Activated CD4-positive, alpha-beta T cell treated with anti-CD3 and anti-CD28 coated beads, Interleukin-2, amount 50 U/mL, for 24 hours (primary cell): ENCODE measurements around the gene CEMIP.

Experiments used
- DNase-seq, 2 donors: peaks; one replicate each; pipeline ENCODE4 v3.0.0-alpha.2; 2020; ENCODE audit warnings: low read depth in 1 of 2, low spot score in 1 of 2

Gene CEMIP

GRCh38 chr15:80971143-80971542 lies 192.0 kb downstream of the CEMIP start:
- DNase-seq, result no peak

DNA sequence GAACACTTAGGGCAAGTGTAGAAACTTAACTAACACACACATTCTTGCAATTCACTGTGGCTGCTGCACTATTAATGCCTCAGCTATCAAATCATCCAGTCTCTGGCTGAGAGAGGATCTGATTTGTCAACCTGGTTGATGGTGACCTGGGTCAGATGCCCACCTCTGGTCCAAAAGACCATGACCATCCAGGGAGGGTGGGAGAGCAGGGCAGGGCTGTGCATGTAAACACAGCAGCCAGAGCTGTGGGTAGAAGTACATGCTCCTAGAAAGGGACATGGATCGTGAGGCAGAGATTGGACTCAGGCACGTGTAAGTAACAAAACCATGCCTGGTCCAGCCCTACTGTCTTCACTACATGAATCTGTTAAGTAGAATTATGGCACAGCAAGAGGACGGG lies 193.1 kb downstream of the CEMIP start:
- DNase-seq, result no peak

DNA sequence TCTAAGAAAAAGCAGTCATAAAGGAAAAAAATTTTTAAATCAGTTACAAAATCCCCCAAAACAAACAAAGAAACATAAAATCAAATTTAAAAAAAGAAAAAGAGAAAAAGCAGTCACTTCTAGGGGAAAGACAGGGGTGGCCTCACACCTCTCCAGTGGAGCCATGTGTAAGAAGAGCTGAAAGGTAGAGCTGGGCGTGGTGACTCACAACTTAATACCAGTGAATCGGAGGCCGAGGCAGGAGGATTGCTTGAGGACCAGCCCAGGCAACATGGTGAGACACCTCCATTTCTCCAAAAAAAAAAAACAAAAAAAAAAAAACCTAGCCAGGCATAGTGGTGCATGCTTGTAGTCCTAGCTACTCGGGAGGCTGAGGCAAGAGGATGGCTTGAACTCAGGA lies 195.7 kb downstream of the CEMIP start:
- no peak for DNase-seq

- DNase-seq, result no peak
Observed at GRCh38 chr15:80976851-80977250, 197.7 kb downstream of the CEMIP start.

GRCh38 chr15:80977627-80978036 lies 198.5 kb downstream of the CEMIP start:
- no peak for DNase-seq

- DNase-seq, result no peak
Observed at GRCh38 chr15:80978685-80979329, 199.6 kb downstream of the CEMIP start.

GRCh38 chr15:80979538-80980200 lies 200.5 kb downstream of the CEMIP start:
- DNase-seq, result no peak

DNA sequence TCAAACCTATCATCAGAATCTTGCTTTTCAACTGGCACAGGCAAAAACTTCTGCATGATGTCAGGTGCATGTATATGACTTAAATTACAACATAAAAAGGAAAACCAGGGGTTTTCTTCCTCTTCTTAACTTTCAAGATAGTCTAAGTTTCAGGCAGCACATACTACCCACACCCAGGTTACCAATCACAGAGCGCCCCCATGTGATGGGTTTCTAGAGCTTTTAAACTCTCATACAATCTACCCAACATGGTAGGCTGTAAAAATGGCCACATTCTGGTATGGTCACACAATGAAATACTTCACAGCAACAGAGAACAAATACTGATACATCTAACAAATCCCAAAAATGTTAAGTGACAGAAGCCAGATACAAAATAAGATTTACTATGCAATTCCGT lies 203.0 kb downstream of the CEMIP start:
- no peak for DNase-seq

DNA sequence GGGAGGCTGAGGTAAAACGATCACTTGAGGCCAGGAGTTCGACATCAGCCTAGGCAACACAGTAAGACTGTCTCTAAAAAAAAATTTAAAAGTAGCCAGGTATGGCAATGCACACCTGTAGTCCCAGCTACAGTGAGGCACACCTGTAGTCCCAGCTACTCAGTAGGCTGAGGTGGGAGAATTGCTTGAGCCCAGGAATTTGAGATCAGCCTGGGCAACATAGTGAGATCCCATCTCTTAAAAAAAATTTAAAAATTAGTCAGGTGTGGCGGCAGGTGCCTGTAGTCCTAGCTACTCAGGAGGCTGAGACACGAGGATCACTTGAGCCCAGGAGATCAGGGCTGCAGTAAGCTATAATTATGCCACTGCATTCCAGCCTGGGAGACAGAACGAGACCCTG lies 203.7 kb downstream of the CEMIP start:
- DNase-seq, result no peak

DNA sequence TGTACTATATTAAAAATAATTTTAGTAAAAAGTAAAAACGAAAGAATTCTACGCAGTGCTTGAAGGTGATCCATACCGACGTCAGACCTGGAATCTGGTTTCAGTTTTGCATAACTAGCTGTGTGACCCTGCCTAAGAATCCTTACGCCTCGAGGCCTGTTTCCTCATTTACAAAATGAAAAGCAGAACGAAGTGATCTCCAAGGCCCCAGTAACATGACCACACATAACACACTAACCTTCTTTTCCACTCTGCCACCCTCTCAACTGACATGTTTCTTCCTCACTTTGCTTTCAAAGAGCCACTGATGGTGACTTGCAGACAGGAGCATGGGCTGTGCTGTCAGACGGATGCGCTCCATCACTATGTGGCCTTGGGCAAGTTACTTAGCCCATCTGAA lies 205.7 kb downstream of the CEMIP start:
- no peak for DNase-seq

GRCh38 chr15:80985981-80986380 lies 206.8 kb downstream of the CEMIP start:
- no peak for DNase-seq

- no peak for DNase-seq
Observed at GRCh38 chr15:80986487-80986886, 207.3 kb downstream of the CEMIP start.

GRCh38 chr15:80988148-80988796 lies 209.1 kb downstream of the CEMIP start:
- no peak for DNase-seq

DNA sequence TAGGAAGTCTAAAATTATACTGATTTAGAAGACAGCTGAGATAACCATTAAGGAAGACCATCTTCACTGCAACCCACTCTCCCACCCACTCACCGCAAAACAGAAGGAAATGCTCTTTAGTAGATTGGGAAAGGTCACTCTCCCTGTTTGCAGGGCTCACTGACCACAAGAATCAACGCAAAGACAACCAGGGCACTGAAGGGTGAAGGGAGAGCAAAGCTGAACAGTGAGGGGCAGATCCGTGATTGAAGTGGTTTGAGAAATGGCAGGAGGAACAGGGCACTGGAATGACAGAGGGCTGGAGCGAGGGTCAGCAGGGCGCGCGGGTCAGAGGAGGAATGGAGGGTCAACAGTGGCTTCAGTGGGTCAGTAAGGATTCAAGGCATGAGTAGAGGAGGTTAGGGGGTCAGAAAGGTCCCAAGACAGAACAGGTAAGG lies 209.9 kb downstream of the CEMIP start:
- no peak for DNase-seq

GRCh38 chr15:80989518-80990478 lies 210.6 kb downstream of the CEMIP start, which contains the start of gene MESD:
Gene MESD, minus strand, starts transcription at chr15:80989819. Its CDS starts 28 bp downstream, at chr15:80989791.
- peak; percentile 95 to 97 for DNase-seq

DNA sequence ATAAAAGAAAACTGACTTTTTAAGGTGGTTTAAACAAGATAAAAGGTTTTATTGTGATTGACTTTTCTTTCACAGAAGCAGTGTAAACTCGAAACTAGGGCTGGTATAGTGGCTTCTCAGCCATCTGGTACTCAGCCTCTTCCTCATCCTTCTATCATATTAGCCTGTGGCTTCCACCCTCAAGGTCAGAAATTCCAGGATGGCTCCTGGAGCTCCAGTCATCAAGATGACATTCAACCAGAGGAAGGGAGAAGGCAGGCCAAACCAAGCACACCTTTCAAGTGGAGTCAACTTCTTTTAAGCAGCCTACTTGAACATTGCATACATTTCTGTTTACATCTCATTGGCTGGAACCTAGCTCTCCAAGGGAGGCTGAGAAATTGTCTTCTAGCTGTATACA lies 211.8 kb downstream of the CEMIP start:
- DNase-seq, result no peak

DNA sequence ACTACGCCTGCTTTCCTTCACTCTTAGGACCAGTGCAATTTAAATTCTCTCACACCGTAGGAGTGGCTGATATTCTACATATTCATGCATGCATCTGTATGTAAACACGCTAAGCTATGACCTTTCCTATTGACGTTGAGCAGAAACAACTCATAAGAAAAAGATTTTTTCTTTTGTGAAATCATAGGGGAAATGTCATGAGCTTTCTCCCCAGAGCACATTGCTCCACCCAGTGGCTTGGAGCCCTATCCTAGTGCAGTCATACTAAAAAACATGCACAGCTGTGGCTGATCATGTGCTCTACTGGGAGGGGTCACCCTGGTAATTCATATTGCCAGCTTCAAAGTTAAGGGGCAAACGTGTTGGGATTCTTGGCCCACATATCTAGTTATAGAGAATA lies 212.3 kb downstream of the CEMIP start:
- no peak for DNase-seq

DNA sequence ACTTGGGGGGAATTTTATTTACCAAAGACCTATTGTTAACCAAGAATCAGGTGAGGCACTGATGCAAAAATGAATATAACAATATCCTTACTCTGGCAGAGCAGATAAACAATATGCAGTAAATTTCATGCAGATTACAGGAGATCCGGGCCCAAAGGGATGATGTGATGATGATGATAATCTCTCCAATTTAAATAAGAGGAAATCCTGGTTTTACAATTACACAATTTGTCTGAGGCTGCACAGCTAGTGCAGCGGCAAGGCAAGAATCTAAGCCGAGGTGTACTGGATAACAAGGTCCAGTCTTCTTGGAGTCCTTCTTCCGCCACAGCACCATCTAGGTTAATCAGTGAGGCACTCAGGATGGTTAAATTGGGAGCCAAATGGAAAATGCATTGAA lies 212.8 kb downstream of the CEMIP start:
- no peak for DNase-seq

- DNase-seq, result no peak
Observed at GRCh38 chr15:80992441-80992840, 213.3 kb downstream of the CEMIP start.

DNA sequence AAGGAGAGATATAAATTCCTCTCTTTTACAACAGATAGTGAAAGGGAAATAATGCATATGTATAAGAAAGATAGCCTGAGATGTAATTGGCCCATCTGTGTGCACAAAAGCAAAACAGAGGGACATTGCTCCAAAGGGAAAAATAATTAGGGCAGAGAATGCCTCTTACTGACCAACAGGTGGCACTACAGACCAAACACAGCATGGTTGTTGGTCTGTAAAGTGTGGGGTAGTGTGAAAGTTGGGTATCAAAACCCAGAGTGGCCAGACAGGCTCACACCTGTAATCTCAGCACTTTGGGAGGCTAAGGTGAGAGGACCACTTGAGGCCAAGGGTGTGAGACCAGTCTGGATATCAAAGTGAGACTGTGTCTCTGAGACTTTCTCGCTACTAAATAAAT lies 217.1 kb downstream of the CEMIP start:
- DNase-seq, result no peak

- no peak for DNase-seq
Observed at GRCh38 chr15:80997692-80998091, 218.5 kb downstream of the CEMIP start.
